WTC11 (cell line): Measurements from ENCODE around the gene ADRA1B. TPM values are rescaled to one million over a fixed set of nuclear protein-coding genes. Genes with fewer than 3 reads are reported as not detected.

Experiments used
- ATAC-seq: fragments of 200-7000 bp; cut with Tn5 transposase; 2 replicates; pipeline ENCODE4 v1.10.0; 2021; ENCODE audit warnings: mild to moderate bottlenecking, moderate library complexity
- CTCF ChIA-PET: fragments of 300-600 bp; sonication (Branson Sonifier 250); formaldehyde crosslinking; loops from one replicate; lab custom pipeline; 2021; ENCODE audit warnings: antibody characterized with exemption; lab: Charles Lee
- POLR2A ChIA-PET: fragments of 350-600 bp; sonication (Branson Sonifier 250); formaldehyde crosslinking; loops from one replicate; lab custom pipeline; 2021; ENCODE audit warnings: antibody characterized with exemption; lab: Charles Lee
- DNase-seq: peaks from one replicate; pipeline ENCODE4 v3.0.0; 2021; ENCODE audit warnings: low spot score
- H3K27ac Mint-ChIP-seq: 2 replicates; pipeline ENCODE4 v1.8.0; 2021; ENCODE audit warnings: mixed read lengths
- H3K27me3 Mint-ChIP-seq: 2 replicates; pipeline ENCODE4 v1.8.0; 2021; ENCODE audit warnings: low read depth, mild to moderate bottlenecking, moderate library complexity, mixed read lengths
- H3K36me3 Mint-ChIP-seq: 2 replicates; pipeline ENCODE4 v1.8.0; 2021; ENCODE audit warnings: mixed read lengths
- H3K4me1 Mint-ChIP-seq: 2 replicates; pipeline ENCODE4 v1.8.0; 2022; ENCODE audit warnings: mixed read lengths
- H3K4me3 Mint-ChIP-seq: 2 replicates; pipeline ENCODE4 v1.8.0; 2021; ENCODE audit warnings: mild to moderate bottlenecking, moderate library complexity, mixed read lengths
- H3K9me3 Mint-ChIP-seq: 2 replicates; pipeline ENCODE4 v1.8.0; 2021; ENCODE audit warnings: mixed read lengths
- ELF4 ChIP-seq: sonication (generic); formaldehyde crosslinking; IDR thresholded peaks from 2 replicates; pipeline ENCODE4 v1.8.1; 2022; ENCODE audit warnings: low read depth, mild to moderate bottlenecking, moderate library complexity, missing genetic modification reagents
- ESRRA ChIP-seq: sonication (generic); formaldehyde crosslinking; IDR thresholded peaks from 2 replicates; pipeline ENCODE4 v1.8.1; 2022; ENCODE audit warnings: mild to moderate bottlenecking, missing genetic modification reagents, borderline replicate concordance
- FOXJ3 ChIP-seq: sonication (generic); formaldehyde crosslinking; IDR thresholded peaks from 2 replicates; pipeline ENCODE4 v1.9.0; 2021; ENCODE audit warnings: missing genetic modification reagents, mild to moderate bottlenecking, borderline replicate concordance
- KAT7 ChIP-seq: sonication (generic); formaldehyde crosslinking; IDR thresholded peaks from 2 replicates; pipeline ENCODE4 v1.8.1; 2023; ENCODE audit warnings: missing genetic modification reagents, mild to moderate bottlenecking, borderline replicate concordance
- NFATC4 ChIP-seq: fragments of 250-450 bp; sonication (Bioruptor Pico); IDR thresholded peaks from 2 replicates; pipeline ENCODE4 v1.9.0; 2021; ENCODE audit warnings: mild to moderate bottlenecking
- NFE2L1 ChIP-seq: sonication (generic); formaldehyde crosslinking; IDR thresholded peaks from 2 replicates; pipeline ENCODE4 v1.8.1; 2023; ENCODE audit warnings: missing genetic modification reagents
- OVOL2 ChIP-seq: fragments of 250-450 bp; sonication (Bioruptor Pico); IDR thresholded peaks from 2 replicates; pipeline ENCODE4 v1.9.0; 2021; ENCODE audit warnings: mild to moderate bottlenecking, borderline replicate concordance
- SOX15 ChIP-seq: fragments of 250-450 bp; sonication (Bioruptor Pico); IDR thresholded peaks from 2 replicates; pipeline ENCODE4 v1.9.0; 2021; ENCODE audit warnings: mild to moderate bottlenecking
- TCF7 ChIP-seq: sonication (generic); formaldehyde crosslinking; IDR thresholded peaks from 2 replicates; pipeline ENCODE4 v1.8.0; 2022; ENCODE audit warnings: mild to moderate bottlenecking, low read depth, missing genetic modification reagents, moderate library complexity
- TP53 ChIP-seq: sonication (generic); formaldehyde crosslinking; IDR thresholded peaks from 2 replicates; pipeline ENCODE4 v1.8.1; 2023; ENCODE audit warnings: mild to moderate bottlenecking, missing genetic modification reagents
- ZNF423 ChIP-seq: fragments of 250-450 bp; sonication (Bioruptor Pico); IDR thresholded peaks from 2 replicates; pipeline ENCODE4 v2.1.2; 2022; ENCODE audit warnings: mild to moderate bottlenecking, moderate library complexity
- total RNA-seq: library from RNA; stranded (reverse); gene quantifications from 3 replicates; pipeline ENCODE4 v1.2.3, GENCODE V29; 2021
- TF ChIP-seq, protein P1 (sequence below): sonication (generic); formaldehyde crosslinking; IDR thresholded peaks from 2 replicates; pipeline ENCODE4 v1.8.1; 2022; ENCODE audit warnings: missing genetic modification reagents, borderline replicate concordance
- TF ChIP-seq, protein P2 (sequence below): sonication (generic); formaldehyde crosslinking; IDR thresholded peaks from 2 replicates; pipeline ENCODE4 v1.8.1; 2022; ENCODE audit warnings: low read depth, mild to moderate bottlenecking, moderate library complexity, missing genetic modification reagents, borderline replicate concordance
- TF ChIP-seq, protein P3 (sequence below): sonication (generic); formaldehyde crosslinking; IDR thresholded peaks from 2 replicates; pipeline ENCODE4 v1.8.1; 2023; ENCODE audit warnings: mild to moderate bottlenecking, missing genetic modification reagents
- TF ChIP-seq, protein P4 (sequence below): fragments of 200-600 bp; IDR thresholded peaks from 2 replicates; pipeline ENCODE4 v1.8.0; 2022; ENCODE audit warnings: antibody characterized with exemption
- TF ChIP-seq, protein P5 (sequence below): sonication (generic); formaldehyde crosslinking; IDR thresholded peaks from 2 replicates; pipeline ENCODE4 v1.8.0; 2022; ENCODE audit warnings: mild to moderate bottlenecking, missing genetic modification reagents
- TF ChIP-seq, protein P6 (sequence below): sonication (generic); formaldehyde crosslinking; IDR thresholded peaks from 2 replicates; pipeline ENCODE4 v1.8.1; 2022; ENCODE audit warnings: mild to moderate bottlenecking, missing genetic modification reagents, moderate library complexity, borderline replicate concordance
- TF ChIP-seq, protein P7 (sequence below): sonication (generic); formaldehyde crosslinking; IDR thresholded peaks from 2 replicates; pipeline ENCODE4 v1.8.0; 2022; ENCODE audit warnings: mild to moderate bottlenecking, missing genetic modification reagents
- TF ChIP-seq, protein P8 (sequence below): fragments of 250-450 bp; sonication (Bioruptor Pico); IDR thresholded peaks from 2 replicates; pipeline ENCODE4 v1.9.0; 2021; ENCODE audit warnings: moderate library complexity, mild to moderate bottlenecking, inconsistent platforms, borderline replicate concordance

ADRA1B gene
- total RNA-seq, 1 experiment from 2014 or later = 0.11 TPM

DNA sequence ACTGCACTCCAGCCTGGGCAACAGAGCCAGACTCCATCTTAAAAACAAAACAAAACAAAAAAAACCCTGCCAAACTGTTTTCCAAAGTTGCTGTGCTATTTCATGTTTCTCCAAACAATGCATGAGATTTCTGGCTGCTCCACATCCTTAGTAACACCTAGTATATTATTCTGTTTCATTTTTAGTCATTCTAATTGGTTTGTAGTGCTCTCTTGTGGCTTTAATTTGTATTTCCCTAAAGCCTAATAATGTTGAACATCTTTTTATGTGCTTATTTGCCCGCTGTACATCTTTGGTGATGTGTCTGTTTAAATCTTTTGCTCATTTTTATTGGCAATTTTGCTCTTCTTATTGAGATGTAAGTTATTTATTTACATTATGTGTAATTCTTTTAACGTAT lies 74.2 kb downstream of the ADRA1B start:
- no peak for DNase-seq
- POLR2A ChIA-PET = no interaction called here
- H3K27ac Mint-ChIP-seq = no peak overlapping the region; the same call in 1 of the 2 replicates
- H3K4me1 Mint-ChIP-seq = no peaks in the 10 kb centered on the region
- peaks cover 4% of the 10 kb centered on the region for H3K36me3 Mint-ChIP-seq
- H3K27me3 Mint-ChIP-seq = peaks cover 52% of the 10 kb centered on the region
- H3K9me3 Mint-ChIP-seq = peaks cover 18% of the 10 kb centered on the region
- TF ChIP-seq, protein P1, sequence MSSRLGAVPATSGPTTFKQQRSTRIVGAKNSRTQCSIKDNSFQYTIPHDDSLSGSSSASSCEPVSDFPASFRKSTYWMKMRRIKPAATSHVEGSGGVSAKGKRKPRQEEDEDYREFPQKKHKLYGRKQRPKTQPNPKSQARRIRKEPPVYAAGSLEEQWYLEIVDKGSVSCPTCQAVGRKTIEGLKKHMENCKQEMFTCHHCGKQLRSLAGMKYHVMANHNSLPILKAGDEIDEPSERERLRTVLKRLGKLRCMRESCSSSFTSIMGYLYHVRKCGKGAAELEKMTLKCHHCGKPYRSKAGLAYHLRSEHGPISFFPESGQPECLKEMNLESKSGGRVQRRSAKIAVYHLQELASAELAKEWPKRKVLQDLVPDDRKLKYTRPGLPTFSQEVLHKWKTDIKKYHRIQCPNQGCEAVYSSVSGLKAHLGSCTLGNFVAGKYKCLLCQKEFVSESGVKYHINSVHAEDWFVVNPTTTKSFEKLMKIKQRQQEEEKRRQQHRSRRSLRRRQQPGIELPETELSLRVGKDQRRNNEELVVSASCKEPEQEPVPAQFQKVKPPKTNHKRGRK (CRISPR knock-in tag) = no peak
- TF ChIP-seq ZNF423 (CRISPR knock-in tag) (no peak), TCF7 (CRISPR knock-in tag) (no peak), NFATC4 (CRISPR knock-in tag) (no peak)
- TF ChIP-seq, protein P2, sequence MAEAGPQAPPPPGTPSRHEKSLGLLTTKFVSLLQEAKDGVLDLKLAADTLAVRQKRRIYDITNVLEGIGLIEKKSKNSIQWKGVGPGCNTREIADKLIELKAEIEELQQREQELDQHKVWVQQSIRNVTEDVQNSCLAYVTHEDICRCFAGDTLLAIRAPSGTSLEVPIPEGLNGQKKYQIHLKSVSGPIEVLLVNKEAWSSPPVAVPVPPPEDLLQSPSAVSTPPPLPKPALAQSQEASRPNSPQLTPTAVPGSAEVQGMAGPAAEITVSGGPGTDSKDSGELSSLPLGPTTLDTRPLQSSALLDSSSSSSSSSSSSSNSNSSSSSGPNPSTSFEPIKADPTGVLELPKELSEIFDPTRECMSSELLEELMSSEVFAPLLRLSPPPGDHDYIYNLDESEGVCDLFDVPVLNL = no peak
- TF ChIP-seq, protein P3, sequence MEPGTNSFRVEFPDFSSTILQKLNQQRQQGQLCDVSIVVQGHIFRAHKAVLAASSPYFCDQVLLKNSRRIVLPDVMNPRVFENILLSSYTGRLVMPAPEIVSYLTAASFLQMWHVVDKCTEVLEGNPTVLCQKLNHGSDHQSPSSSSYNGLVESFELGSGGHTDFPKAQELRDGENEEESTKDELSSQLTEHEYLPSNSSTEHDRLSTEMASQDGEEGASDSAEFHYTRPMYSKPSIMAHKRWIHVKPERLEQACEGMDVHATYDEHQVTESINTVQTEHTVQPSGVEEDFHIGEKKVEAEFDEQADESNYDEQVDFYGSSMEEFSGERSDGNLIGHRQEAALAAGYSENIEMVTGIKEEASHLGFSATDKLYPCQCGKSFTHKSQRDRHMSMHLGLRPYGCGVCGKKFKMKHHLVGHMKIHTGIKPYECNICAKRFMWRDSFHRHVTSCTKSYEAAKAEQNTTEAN = no peak
- CTCF ChIA-PET = no interaction called here
- no peak overlapping the region for H3K4me3 Mint-ChIP-seq
- no peak for ATAC-seq

DNA sequence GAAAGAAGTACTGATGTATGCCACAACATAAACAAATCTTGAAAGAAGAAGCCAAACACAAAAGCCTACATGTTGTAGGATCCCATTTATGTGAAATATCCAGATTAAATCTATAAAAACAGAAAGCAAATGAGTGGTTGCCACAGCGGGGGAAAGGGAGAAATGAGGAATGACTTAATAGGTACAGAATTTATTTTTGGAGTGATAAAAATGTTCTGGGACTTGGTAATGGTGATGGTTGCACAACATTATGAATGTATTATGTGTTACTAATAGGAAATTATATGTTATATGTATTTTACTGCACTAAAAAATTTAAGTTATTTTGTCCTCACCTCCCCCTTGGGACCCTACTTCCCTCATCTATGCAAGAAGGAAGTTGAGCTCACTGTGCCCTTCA lies 76.3 kb downstream of the ADRA1B start:
- peaks cover 32% of the 10 kb centered on the region for H3K27me3 Mint-ChIP-seq

More for the DNA sequence above, 76.3 kb downstream of the ADRA1B start:
- Mint-ChIP-seq H3K4me1 (no peaks in the 10 kb centered on the region), H3K36me3 (peaks cover 4% of the 10 kb centered on the region), H3K9me3 (peaks cover 18% of the 10 kb centered on the region), H3K4me3 (no peak overlapping the region), H3K27ac (no peak overlapping the region)
- TF ChIP-seq, protein P4, sequence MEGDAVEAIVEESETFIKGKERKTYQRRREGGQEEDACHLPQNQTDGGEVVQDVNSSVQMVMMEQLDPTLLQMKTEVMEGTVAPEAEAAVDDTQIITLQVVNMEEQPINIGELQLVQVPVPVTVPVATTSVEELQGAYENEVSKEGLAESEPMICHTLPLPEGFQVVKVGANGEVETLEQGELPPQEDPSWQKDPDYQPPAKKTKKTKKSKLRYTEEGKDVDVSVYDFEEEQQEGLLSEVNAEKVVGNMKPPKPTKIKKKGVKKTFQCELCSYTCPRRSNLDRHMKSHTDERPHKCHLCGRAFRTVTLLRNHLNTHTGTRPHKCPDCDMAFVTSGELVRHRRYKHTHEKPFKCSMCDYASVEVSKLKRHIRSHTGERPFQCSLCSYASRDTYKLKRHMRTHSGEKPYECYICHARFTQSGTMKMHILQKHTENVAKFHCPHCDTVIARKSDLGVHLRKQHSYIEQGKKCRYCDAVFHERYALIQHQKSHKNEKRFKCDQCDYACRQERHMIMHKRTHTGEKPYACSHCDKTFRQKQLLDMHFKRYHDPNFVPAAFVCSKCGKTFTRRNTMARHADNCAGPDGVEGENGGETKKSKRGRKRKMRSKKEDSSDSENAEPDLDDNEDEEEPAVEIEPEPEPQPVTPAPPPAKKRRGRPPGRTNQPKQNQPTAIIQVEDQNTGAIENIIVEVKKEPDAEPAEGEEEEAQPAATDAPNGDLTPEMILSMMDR = no peak
- TF ChIP-seq OVOL2 (CRISPR knock-in tag) (no peak), KAT7 (CRISPR knock-in tag) (no peak), TP53 (CRISPR knock-in tag) (no peak), ZNF423 (CRISPR knock-in tag) (no peak), NFE2L1 (CRISPR knock-in tag) (no peak), ELF4 (CRISPR knock-in tag) (no peak), ESRRA (CRISPR knock-in tag) (no peak), FOXJ3 (CRISPR knock-in tag) (no peak), SOX15 (CRISPR knock-in tag) (no peak)
- TF ChIP-seq, protein P1 (CRISPR knock-in tag) = no peak
- TF ChIP-seq, protein P5, sequence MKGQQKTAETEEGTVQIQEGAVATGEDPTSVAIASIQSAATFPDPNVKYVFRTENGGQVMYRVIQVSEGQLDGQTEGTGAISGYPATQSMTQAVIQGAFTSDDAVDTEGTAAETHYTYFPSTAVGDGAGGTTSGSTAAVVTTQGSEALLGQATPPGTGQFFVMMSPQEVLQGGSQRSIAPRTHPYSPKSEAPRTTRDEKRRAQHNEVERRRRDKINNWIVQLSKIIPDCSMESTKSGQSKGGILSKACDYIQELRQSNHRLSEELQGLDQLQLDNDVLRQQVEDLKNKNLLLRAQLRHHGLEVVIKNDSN (CRISPR knock-in tag) = no peak
- TF ChIP-seq, protein P6, sequence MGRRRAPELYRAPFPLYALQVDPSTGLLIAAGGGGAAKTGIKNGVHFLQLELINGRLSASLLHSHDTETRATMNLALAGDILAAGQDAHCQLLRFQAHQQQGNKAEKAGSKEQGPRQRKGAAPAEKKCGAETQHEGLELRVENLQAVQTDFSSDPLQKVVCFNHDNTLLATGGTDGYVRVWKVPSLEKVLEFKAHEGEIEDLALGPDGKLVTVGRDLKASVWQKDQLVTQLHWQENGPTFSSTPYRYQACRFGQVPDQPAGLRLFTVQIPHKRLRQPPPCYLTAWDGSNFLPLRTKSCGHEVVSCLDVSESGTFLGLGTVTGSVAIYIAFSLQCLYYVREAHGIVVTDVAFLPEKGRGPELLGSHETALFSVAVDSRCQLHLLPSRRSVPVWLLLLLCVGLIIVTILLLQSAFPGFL = no peak
- TF ChIP-seq, protein P7, sequence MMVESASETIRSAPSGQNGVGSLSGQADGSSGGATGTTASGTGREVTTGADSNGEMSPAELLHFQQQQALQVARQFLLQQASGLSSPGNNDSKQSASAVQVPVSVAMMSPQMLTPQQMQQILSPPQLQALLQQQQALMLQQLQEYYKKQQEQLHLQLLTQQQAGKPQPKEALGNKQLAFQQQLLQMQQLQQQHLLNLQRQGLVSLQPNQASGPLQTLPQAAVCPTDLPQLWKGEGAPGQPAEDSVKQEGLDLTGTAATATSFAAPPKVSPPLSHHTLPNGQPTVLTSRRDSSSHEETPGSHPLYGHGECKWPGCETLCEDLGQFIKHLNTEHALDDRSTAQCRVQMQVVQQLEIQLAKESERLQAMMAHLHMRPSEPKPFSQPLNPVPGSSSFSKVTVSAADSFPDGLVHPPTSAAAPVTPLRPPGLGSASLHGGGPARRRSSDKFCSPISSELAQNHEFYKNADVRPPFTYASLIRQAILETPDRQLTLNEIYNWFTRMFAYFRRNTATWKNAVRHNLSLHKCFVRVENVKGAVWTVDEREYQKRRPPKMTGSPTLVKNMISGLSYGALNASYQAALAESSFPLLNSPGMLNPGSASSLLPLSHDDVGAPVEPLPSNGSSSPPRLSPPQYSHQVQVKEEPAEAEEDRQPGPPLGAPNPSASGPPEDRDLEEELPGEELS (CRISPR knock-in tag) = no peak
- TF ChIP-seq, protein P8, sequence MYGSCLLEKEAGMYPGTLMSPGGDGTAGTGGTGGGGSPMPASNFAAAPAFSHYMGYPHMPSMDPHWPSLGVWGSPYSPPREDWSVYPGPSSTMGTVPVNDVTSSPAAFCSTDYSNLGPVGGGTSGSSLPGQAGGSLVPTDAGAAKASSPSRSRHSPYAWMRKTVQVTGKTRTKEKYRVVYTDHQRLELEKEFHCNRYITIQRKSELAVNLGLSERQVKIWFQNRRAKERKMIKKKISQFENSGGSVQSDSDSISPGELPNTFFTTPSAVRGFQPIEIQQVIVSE = no peak
- ATAC-seq (no peak), DNase-seq (no peak)
- ChIA-PET POLR2A (no interaction called here), CTCF (interaction anchor here (0.7 kb wide), 1 partner anchor 550 kb away, joined by 3 read pairs; no protein-coding TSS in a partner anchor)
